H1 (cell line): ENCODE data around the gene ATXN1L. TPM values are rescaled to one million over a fixed set of nuclear protein-coding genes. Genes with fewer than 3 reads are reported as not detected.

Source experiments
- CTCF ChIA-PET: fragments of 300-600 bp; sonication (Branson Sonifier 250); formaldehyde crosslinking; loops from one replicate; lab custom pipeline; 2021; ENCODE audit not compliant: partially characterized antibody; lab: Charles Lee
- POLR2A ChIA-PET: fragments of 300-600 bp; sonication (Branson Sonifier 250); formaldehyde crosslinking; loops from one replicate; lab custom pipeline; 2021; ENCODE audit warnings: inconsistent platforms; ENCODE audit not compliant: partially characterized antibody; lab: Charles Lee
- DNase-seq, 2 experiments: peaks; one replicate each; pipeline versions ENCODE4 v3.0.0 to v3.0.0-alpha.2; 2010 to 2022; ENCODE audit warnings: low spot score in 2 of 2, low read depth in 1 of 2, mixed read lengths in 1 of 2
- FAIRE-seq: peaks from 2 replicates; lab custom pipeline; 2011; peaks lifted over from hg19 to GRCh38; lab: Jason Lieb, UNC
- H2AFZ ChIP-seq: 2 replicates; pipeline ENCODE4 v1.8.1; 2012; ENCODE audit warnings: low read length, inconsistent platforms
- H2AK5ac ChIP-seq: 2 replicates; pipeline ENCODE4 v1.6.1; 2013; ENCODE audit warnings: low read depth, low read length
- H2BK120ac ChIP-seq: replicated peaks from 2 replicates; pipeline ENCODE3; 2013; ENCODE audit warnings: low read depth, low read length, inconsistent platforms
- H2BK12ac ChIP-seq: 2 replicates; pipeline ENCODE4 v1.6.1; 2013; ENCODE audit warnings: low read depth, low read length
- H2BK15ac ChIP-seq: 2 replicates; pipeline ENCODE4 v1.6.1; 2013; ENCODE audit warnings: low read length
- H2BK20ac ChIP-seq: 2 replicates; pipeline ENCODE4 v1.6.1; 2013; ENCODE audit warnings: low read length
- H2BK5ac ChIP-seq: 2 replicates; pipeline ENCODE4 v1.6.1; 2013; ENCODE audit warnings: low read depth, low read length
- H3K14ac ChIP-seq: 2 replicates; pipeline ENCODE4 v1.6.1; 2013; ENCODE audit warnings: inconsistent platforms; ENCODE audit not compliant: insufficient read length
- H3K18ac ChIP-seq: 2 replicates; pipeline ENCODE4 v1.6.1; 2013; ENCODE audit warnings: low read length; ENCODE audit errors: extremely low read depth
- H3K23ac ChIP-seq: 2 replicates; pipeline ENCODE4 v1.6.1; 2013; ENCODE audit warnings: inconsistent platforms; ENCODE audit not compliant: insufficient read length
- H3K23me2 ChIP-seq: 2 replicates; pipeline ENCODE4 v1.6.1; 2013; ENCODE audit warnings: low read depth, low read length
- H3K27ac ChIP-seq: 2 replicates; pipeline ENCODE4 v1.6.1; 2011; ENCODE audit warnings: low read depth, low read length, inconsistent platforms
- H3K27me3 ChIP-seq, 4 experiments: replicated peaks in 1 of 4; 1 replicate in 1 of 4; 2 replicates in 3 of 4; pipeline versions ENCODE4 v1.6.1 to v1.8.1; 2011 to 2013; ENCODE audit warnings: low read length in 3 of 4, mild to moderate bottlenecking in 3 of 4, inconsistent platforms in 2 of 4, mixed read lengths in 2 of 4, moderate library complexity in 1 of 4; ENCODE audit not compliant: control insufficient read depth in 3 of 4, insufficient read depth in 3 of 4; ENCODE audit errors: extremely low read depth in 1 of 4
- H3K36me3 ChIP-seq, 4 experiments: 2 replicates each; pipeline versions ENCODE4 v1.6.1 to v1.8.1; 2011 to 2013; ENCODE audit warnings: mild to moderate bottlenecking in 4 of 4, low read length in 3 of 4, moderate library complexity in 2 of 4, control low read depth in 1 of 4, inconsistent platforms in 1 of 4; ENCODE audit not compliant: insufficient read depth in 4 of 4, control insufficient read depth in 2 of 4
- H3K4ac ChIP-seq: replicated peaks from 2 replicates; pipeline ENCODE3; 2013; ENCODE audit warnings: low read length, low read depth, mixed read lengths, inconsistent platforms; ENCODE audit not compliant: insufficient read length
- H3K4me1 ChIP-seq, 4 experiments: replicated peaks in 1 of 4; 1 replicate in 1 of 4; 2 replicates in 3 of 4; pipeline versions ENCODE4 v1.6.1 to v1.8.1; 2011 to 2013; ENCODE audit warnings: low read length in 3 of 4, inconsistent platforms in 2 of 4, mixed read lengths in 1 of 4; ENCODE audit not compliant: insufficient read depth in 4 of 4, control insufficient read depth in 3 of 4
- H3K4me2 ChIP-seq, 2 experiments: 2 replicates each; pipeline versions ENCODE4 v1.6.1 to v1.8.1; 2011 to 2013; ENCODE audit warnings: low read depth in 2 of 2, low read length in 2 of 2, control low read depth in 1 of 2, inconsistent platforms in 1 of 2, mild to moderate bottlenecking in 1 of 2; ENCODE audit not compliant: insufficient read depth in 1 of 2
- H3K4me3 ChIP-seq, 4 experiments: fragments of 200-600, 300-600 bp in 1 of 4; sonication (generic), shearing (Covaris generic), sonication (Bioruptor Twin) in 1 of 4; 2 replicates each; pipeline versions ENCODE4 v1.5.1 to v1.8.1; 2011 to 2016; ENCODE audit warnings: low read length in 4 of 4, low read depth in 3 of 4, control low read depth in 2 of 4, inconsistent platforms in 2 of 4, mild to moderate bottlenecking in 2 of 4, mixed read lengths in 1 of 4, moderate library complexity in 1 of 4; ENCODE audit not compliant: insufficient read depth in 2 of 4; ENCODE audit errors: extremely low read depth in 1 of 4
- H3K56ac ChIP-seq: replicated peaks from 2 replicates; pipeline ENCODE3; 2013; ENCODE audit warnings: low read depth, mild to moderate bottlenecking, mixed read lengths, low read length, inconsistent platforms; ENCODE audit not compliant: insufficient read length
- H3K79me1 ChIP-seq: 2 replicates; pipeline ENCODE4 v1.6.1; 2013; ENCODE audit warnings: low read depth, low read length, control low read depth
- H3K79me2 ChIP-seq, 2 experiments: 2 replicates each; pipeline versions ENCODE4 v1.6.1 to v1.8.1; 2012 to 2013; ENCODE audit warnings: low read length in 2 of 2, mild to moderate bottlenecking in 2 of 2, inconsistent platforms in 1 of 2; ENCODE audit not compliant: insufficient read depth in 2 of 2, control insufficient read depth in 1 of 2
- H3K9ac ChIP-seq, 4 experiments: replicated peaks in 1 of 4; 1 replicate in 1 of 4; 2 replicates in 3 of 4; pipeline versions ENCODE4 v1.6.1 to v1.8.1; 2011 to 2013; ENCODE audit warnings: low read depth in 3 of 4, low read length in 3 of 4, control low read depth in 2 of 4, mild to moderate bottlenecking in 2 of 4, moderate library complexity in 2 of 4, inconsistent platforms in 1 of 4; ENCODE audit errors: extremely low read depth in 1 of 4
- H3K9me3 ChIP-seq, 2 experiments: 2 replicates each; pipeline versions ENCODE4 v1.6.1 to v1.8.1; 2012 to 2013; ENCODE audit warnings: mild to moderate bottlenecking in 2 of 2, moderate library complexity in 2 of 2, control low read depth in 1 of 2, inconsistent platforms in 1 of 2, low read depth in 1 of 2, low read length in 1 of 2, mixed read lengths in 1 of 2; ENCODE audit not compliant: insufficient read depth in 2 of 2
- H4K20me1 ChIP-seq, 2 experiments: replicated peaks in 1 of 2; 2 replicates each; pipeline versions ENCODE3 to v1.8.1; 2011 to 2013; ENCODE audit warnings: inconsistent platforms in 2 of 2, low read length in 2 of 2, mild to moderate bottlenecking in 1 of 2; ENCODE audit not compliant: insufficient read depth in 2 of 2, control insufficient read depth in 1 of 2
- H4K5ac ChIP-seq: 2 replicates; pipeline ENCODE4 v1.6.1; 2013; ENCODE audit warnings: low read length, low read depth, mixed read lengths, inconsistent platforms; ENCODE audit not compliant: insufficient read length
- H4K8ac ChIP-seq: 2 replicates; pipeline ENCODE4 v1.8.0; 2013; ENCODE audit warnings: mild to moderate bottlenecking, moderate library complexity, low read length, inconsistent platforms; ENCODE audit not compliant: insufficient read depth; ENCODE audit errors: extremely low read depth
- H4K91ac ChIP-seq: replicated peaks from 2 replicates; pipeline ENCODE3; 2013; ENCODE audit warnings: low read length, mixed read lengths, inconsistent platforms; ENCODE audit not compliant: insufficient read length
- ATF3 ChIP-seq: IDR thresholded peaks from 2 replicates; pipeline ENCODE4 v1.6.1; 2011; ENCODE audit warnings: low read depth, mild to moderate bottlenecking, low read length; ENCODE audit not compliant: insufficient read depth
- BRCA1 ChIP-seq: IDR thresholded peaks from 2 replicates; pipeline ENCODE4 v1.6.1; 2012; ENCODE audit warnings: low read depth, low read length, improper control_type of control experiment
- CBX8 ChIP-seq: fragments of 300-800, 300-1000 bp; sonication (generic); IDR thresholded peaks from 2 replicates; pipeline ENCODE4 v1.7.1; 2016; ENCODE audit warnings: low read depth, low read length, borderline replicate concordance
- E2F6 ChIP-seq: IDR thresholded peaks from 2 replicates; pipeline ENCODE4 v1.6.1; 2012; ENCODE audit warnings: inconsistent platforms
- GABPA ChIP-seq: IDR thresholded peaks from 2 replicates; pipeline ENCODE4 v1.6.1; 2011; ENCODE audit warnings: mild to moderate bottlenecking, low read length, moderate library complexity, borderline replicate concordance; ENCODE audit not compliant: insufficient read depth
- WGBS, 2 experiments: shearing (Covaris generic) in 1 of 2; methylation state at CpG; one replicate each; pipeline versions ENCODE4 v1.1.6 to v1.1.7; 2013 to 2015; ENCODE audit warnings: low lambda C conversion rate in 2 of 2, mixed read lengths in 2 of 2, inconsistent platforms in 1 of 2, low coverage in 1 of 2, missing lambda C conversion rate in 1 of 2; ENCODE audit not compliant: insufficient replicate concordance in 2 of 2, insufficient coverage in 1 of 2, insufficient read length in 1 of 2; ENCODE audit errors: extremely low coverage in 1 of 2, missing lambda C conversion rate in 1 of 2; 5-methylcytosine and 5-hydroxymethylcytosine counted together
- polyA plus RNA-seq, 7 experiments: library from polyadenylated mRNA; depleted of rRNA in 3 of 7; stranded (reverse) in 5 of 7; unstranded in 2 of 7; fragments of >200 nt in 5 of 7; fragments of 200-250 nt in 2 of 7; gene quantifications; 1 replicate in 5 of 7; 2 replicates in 1 of 7; 4 replicates in 1 of 7; pipeline versions ENCODE4 v1.2.1 to v1.2.3, GENCODE V29; 2011 to 2013; ENCODE audit warnings: missing spikeins in 2 of 7, mixed read lengths in 2 of 7
- total RNA-seq: library from RNA; stranded (reverse); fragmentation: NEBNext Ultra II Directional; extraction: Animal tissue kit (Norgen Biotek cat#: 25700); gene quantifications from 2 replicates; pipeline ENCODE4 v1.2.1, GENCODE V29; 2021

ATXN1L gene
- total and polyA plus RNA-seq, 2 of the 8 experiments (the other 6 are each of a cell fraction or from before 2014, with no cell fraction given) = 12.1 to 23.8 TPM

- no peak for TF ChIP-seq GABPA
- TF ChIP-seq ATF3 = no peak
- no peak for TF ChIP-seq E2F6
- TF ChIP-seq CBX8 = no peak
- no peak for TF ChIP-seq BRCA1
- H3K9ac ChIP-seq = no peak overlapping the region
- H3K56ac ChIP-seq = no peak overlapping the region
- H2BK20ac ChIP-seq = no peak overlapping the region
- no peak for FAIRE-seq
- ChIA-PET POLR2A (interaction anchor here (0.6 to 5.8 kb wide), 4 partner anchors 9 to 106 kb away, joined by 4 to 70 read pairs (median 6); partner anchors contain the start of gene ZNF821), CTCF (interaction anchor here (1.5 kb wide), 1 partner anchor 62 kb away, joined by 9 read pairs; no protein-coding TSS in a partner anchor)
- H3K14ac ChIP-seq = no peak overlapping the region
- H3K4me1 ChIP-seq = no peaks in the 10 kb centered on the region; a peak in 1 of 7 replicates
- H4K5ac ChIP-seq = no peak overlapping the region
- no peak overlapping the region for H3K4ac ChIP-seq
- no peak for DNase-seq
- peaks cover 66 to 89% of the 10 kb centered on the region in 2 experiments for H3K79me2 ChIP-seq
- H3K27me3 ChIP-seq = no peaks in the 10 kb centered on the region
- H3K4me3 ChIP-seq = no peak overlapping the region; a peak in 1 of 8 replicates
- H4K91ac ChIP-seq = no peak overlapping the region
- no peak overlapping the region for H4K8ac ChIP-seq
- H3K23ac ChIP-seq = no peak overlapping the region
- no peak overlapping the region for H2BK120ac ChIP-seq
- H3K27ac ChIP-seq = no peak overlapping the region
- no peak overlapping the region for H2BK15ac ChIP-seq
- WGBS, 2 experiments = 89% methylated on average over 4 of the region's 4 CpGs; no CpG with 5 or more reads in 1 of the 2 experiments
- H4K20me1 ChIP-seq = peaks cover 24% of the 10 kb centered on the region in 2 experiments
- H3K18ac ChIP-seq = no peak overlapping the region
- peaks cover 9% of the 10 kb centered on the region; the same call in 1 of the 2 replicates for H3K23me2 ChIP-seq
- H2BK5ac ChIP-seq = no peak overlapping the region
- no peak overlapping the region; a peak in 2 of 4 replicates for H3K4me2 ChIP-seq
- no peak overlapping the region for H2AFZ ChIP-seq
- H3K36me3 ChIP-seq = peaks cover 0 to 10% (median 0%) of the 10 kb centered on the region in 4 experiments; a peak in 2 of 8 replicates
- no peak overlapping the region for H2BK12ac ChIP-seq
- no peaks in the 10 kb centered on the region for H3K9me3 ChIP-seq
- H2AK5ac ChIP-seq = no peak overlapping the region
- no peaks in the 10 kb centered on the region for H3K79me1 ChIP-seq
Measured at GRCh38 chr16:71899171-71899570, 53.4 kb downstream of the ATXN1L start.
